ENCODE measurements around the gene RNASE13.

RNASE13 gene

DNA sequence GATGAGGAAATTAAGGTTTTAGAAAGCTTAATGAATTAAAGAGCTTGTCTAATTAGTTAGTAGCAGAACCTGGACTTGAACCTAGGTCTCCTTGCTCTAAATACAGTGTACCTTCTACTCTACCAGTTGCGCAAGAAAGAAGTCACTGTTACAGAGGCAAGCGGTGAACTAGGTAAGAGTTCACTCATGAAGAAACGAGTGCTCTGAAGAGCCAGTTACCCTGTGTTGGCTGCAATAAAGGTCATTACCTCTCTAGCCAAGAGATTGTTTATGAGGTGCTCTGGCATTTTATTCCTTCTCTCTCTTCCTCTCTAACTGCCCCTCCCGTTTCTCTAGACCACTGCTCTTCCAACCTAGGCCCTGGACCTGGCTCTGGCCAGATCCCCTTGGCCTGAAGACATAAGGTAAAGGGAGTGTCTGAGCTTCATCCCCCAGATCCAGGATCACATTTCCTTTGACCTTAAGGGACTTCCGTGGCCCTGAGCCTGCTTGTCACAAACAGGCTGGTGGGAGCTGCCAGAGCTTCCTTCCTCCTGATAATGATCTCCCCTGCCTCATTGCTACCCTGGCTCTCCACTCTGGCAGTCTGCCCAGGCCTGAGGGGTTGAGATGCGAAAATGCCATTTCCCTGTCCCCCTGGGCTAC is 9.5 kb upstream of the RNASE13 start:
- no peak overlapping the region for H3K9ac ChIP-seq (ENCODE audit: low read length)
- no peaks in the 10 kb centered on the region for H3K4me1 ChIP-seq (ENCODE audit: insufficient read depth, low read length, severe bottlenecking)
- H3K36me3 ChIP-seq (ENCODE audit: insufficient read depth, low read length) = no peaks in the 10 kb centered on the region
- no peak overlapping the region for H3K27ac ChIP-seq (ENCODE audit: low read depth, low read length, poor library complexity, severe bottlenecking)
- no peak overlapping the region for H3K4me3 ChIP-seq (ENCODE audit: low read depth, low read length, poor library complexity, severe bottlenecking)
- H3K9me2 ChIP-seq (ENCODE audit: low read depth, low read length) = no peaks in the 10 kb centered on the region
- TF ChIP-seq CTCF (IDR thresholded peaks at IDR 0.05; ENCODE audit: low read length) (no peak), EZH2 (IDR thresholded peaks at IDR 0.05; ENCODE audit: borderline replicate concordance, low read length) (no peak)
- no peak overlapping the region for H2AFZ ChIP-seq (ENCODE audit: low read length)
- H3F3A ChIP-seq (ENCODE audit: insufficient read depth, low read length) = no peaks in the 10 kb centered on the region
- H4K20me1 ChIP-seq (ENCODE audit: insufficient read depth, low read length) = no peaks in the 10 kb centered on the region
- H3K9me3 ChIP-seq (ENCODE audit: low read length) = no peaks in the 10 kb centered on the region
- H3K79me2 ChIP-seq (ENCODE audit: insufficient read depth, low read length) = no peaks in the 10 kb centered on the region
- H3K4me2 ChIP-seq (ENCODE audit: low read length) = no peak overlapping the region
- no peaks in the 10 kb centered on the region; the same call in 1 of the 2 replicates for H3K27me3 ChIP-seq (ENCODE audit: insufficient read depth, low read length)

DNA sequence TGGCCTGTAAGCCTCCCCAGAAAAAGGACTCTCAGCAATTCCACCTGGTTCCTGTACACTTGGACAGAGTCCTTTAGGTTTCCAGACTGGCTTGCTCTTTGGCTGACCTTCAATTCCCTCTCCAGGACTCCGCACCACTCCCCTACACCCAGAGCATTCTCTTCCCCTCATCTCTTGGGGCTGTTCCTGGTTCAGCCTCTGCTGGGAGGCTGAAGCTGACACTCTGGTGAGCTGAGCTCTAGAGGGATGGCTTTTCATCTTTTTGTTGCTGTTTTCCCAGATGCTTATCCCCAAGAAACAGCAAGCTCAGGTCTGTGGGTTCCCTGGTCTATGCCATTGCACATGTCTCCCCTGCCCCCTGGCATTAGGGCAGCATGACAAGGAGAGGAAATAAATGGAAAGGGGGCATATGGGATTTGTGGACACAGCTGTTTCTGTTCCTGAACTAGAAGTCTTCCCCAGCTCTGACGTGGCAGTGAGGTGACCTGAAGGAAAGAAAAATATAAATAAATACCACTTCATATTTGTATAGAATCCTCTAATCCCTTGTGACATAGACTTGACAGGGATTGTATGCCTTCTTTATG is 8.9 kb upstream of the RNASE13 start:
- H3K4me2 ChIP-seq (ENCODE audit: low read length) = no peak overlapping the region
- no peak for TF ChIP-seq EZH2 (IDR thresholded peaks at IDR 0.05; ENCODE audit: borderline replicate concordance, low read length)
- TF ChIP-seq CTCF (IDR thresholded peaks at IDR 0.05; ENCODE audit: low read length) = no peak
- H3K4me1 ChIP-seq (ENCODE audit: insufficient read depth, low read length, severe bottlenecking) = no peaks in the 10 kb centered on the region
- H3K27ac ChIP-seq (ENCODE audit: low read depth, low read length, poor library complexity, severe bottlenecking) = no peak overlapping the region
- H2AFZ ChIP-seq (ENCODE audit: low read length) = no peak overlapping the region
- H3K9ac ChIP-seq (ENCODE audit: low read length) = no peak overlapping the region
- no peaks in the 10 kb centered on the region for H3K79me2 ChIP-seq (ENCODE audit: insufficient read depth, low read length)
- no peaks in the 10 kb centered on the region for H3F3A ChIP-seq (ENCODE audit: insufficient read depth, low read length)
- H3K27me3 ChIP-seq (ENCODE audit: insufficient read depth, low read length) = no peaks in the 10 kb centered on the region; the same call in 1 of the 2 replicates
- no peaks in the 10 kb centered on the region for H3K9me3 ChIP-seq (ENCODE audit: low read length)
- H3K36me3 ChIP-seq (ENCODE audit: insufficient read depth, low read length) = no peaks in the 10 kb centered on the region
- H3K4me3 ChIP-seq (ENCODE audit: low read depth, low read length, poor library complexity, severe bottlenecking) = no peak overlapping the region
- no peaks in the 10 kb centered on the region for H3K9me2 ChIP-seq (ENCODE audit: low read depth, low read length)
- H4K20me1 ChIP-seq (ENCODE audit: insufficient read depth, low read length) = no peaks in the 10 kb centered on the region

DNA sequence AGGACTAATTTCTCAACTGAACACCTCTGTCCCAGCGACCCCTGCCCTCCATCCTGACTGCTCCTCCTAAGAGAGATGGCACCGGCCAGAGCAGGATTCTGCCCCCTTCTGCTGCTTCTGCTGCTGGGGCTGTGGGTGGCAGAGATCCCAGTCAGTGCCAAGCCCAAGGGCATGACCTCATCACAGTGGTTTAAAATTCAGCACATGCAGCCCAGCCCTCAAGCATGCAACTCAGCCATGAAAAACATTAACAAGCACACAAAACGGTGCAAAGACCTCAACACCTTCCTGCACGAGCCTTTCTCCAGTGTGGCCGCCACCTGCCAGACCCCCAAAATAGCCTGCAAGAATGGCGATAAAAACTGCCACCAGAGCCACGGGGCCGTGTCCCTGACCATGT is 8.3 kb upstream of the RNASE13 start:
- Histone ChIP-seq H3K79me2 (ENCODE audit: insufficient read depth, low read length) (no peaks in the 10 kb centered on the region), H3K4me3 (ENCODE audit: low read depth, low read length, poor library complexity, severe bottlenecking) (no peak overlapping the region), H3K9me2 (ENCODE audit: low read depth, low read length) (no peaks in the 10 kb centered on the region), H3K4me1 (ENCODE audit: insufficient read depth, low read length, severe bottlenecking) (no peaks in the 10 kb centered on the region), H4K20me1 (ENCODE audit: insufficient read depth, low read length) (no peaks in the 10 kb centered on the region), H3F3A (ENCODE audit: insufficient read depth, low read length) (no peaks in the 10 kb centered on the region), H3K9ac (ENCODE audit: low read length) (no peak overlapping the region), H3K36me3 (ENCODE audit: insufficient read depth, low read length) (no peaks in the 10 kb centered on the region), H3K27me3 (ENCODE audit: insufficient read depth, low read length) (no peaks in the 10 kb centered on the region; the same call in 1 of the 2 replicates), H3K9me3 (ENCODE audit: low read length) (no peaks in the 10 kb centered on the region), H2AFZ (ENCODE audit: low read length) (no peak overlapping the region), H3K4me2 (ENCODE audit: low read length) (no peak overlapping the region), H3K27ac (ENCODE audit: low read depth, low read length, poor library complexity, severe bottlenecking) (no peak overlapping the region)
- TF ChIP-seq EZH2 (IDR thresholded peaks at IDR 0.05; ENCODE audit: borderline replicate concordance, low read length) = no peak
- no peak for TF ChIP-seq CTCF (IDR thresholded peaks at IDR 0.05; ENCODE audit: low read length)

Data from OCI-LY1 (cell line).